ENCODE measurements around the gene MRPS11.
"Not testable (repeated sequence)": the region's sequence is repeated elsewhere in the genome, so short reads cannot be mapped to it uniquely, and the experiment has no call there.

Gene MRPS11

GRCh38 chr15:88472225-88472624 is 4.7 kb downstream of the MRPS11 start:
- POLR2A ChIA-PET: no interaction called here
- TF ChIP-seq, protein P1, sequence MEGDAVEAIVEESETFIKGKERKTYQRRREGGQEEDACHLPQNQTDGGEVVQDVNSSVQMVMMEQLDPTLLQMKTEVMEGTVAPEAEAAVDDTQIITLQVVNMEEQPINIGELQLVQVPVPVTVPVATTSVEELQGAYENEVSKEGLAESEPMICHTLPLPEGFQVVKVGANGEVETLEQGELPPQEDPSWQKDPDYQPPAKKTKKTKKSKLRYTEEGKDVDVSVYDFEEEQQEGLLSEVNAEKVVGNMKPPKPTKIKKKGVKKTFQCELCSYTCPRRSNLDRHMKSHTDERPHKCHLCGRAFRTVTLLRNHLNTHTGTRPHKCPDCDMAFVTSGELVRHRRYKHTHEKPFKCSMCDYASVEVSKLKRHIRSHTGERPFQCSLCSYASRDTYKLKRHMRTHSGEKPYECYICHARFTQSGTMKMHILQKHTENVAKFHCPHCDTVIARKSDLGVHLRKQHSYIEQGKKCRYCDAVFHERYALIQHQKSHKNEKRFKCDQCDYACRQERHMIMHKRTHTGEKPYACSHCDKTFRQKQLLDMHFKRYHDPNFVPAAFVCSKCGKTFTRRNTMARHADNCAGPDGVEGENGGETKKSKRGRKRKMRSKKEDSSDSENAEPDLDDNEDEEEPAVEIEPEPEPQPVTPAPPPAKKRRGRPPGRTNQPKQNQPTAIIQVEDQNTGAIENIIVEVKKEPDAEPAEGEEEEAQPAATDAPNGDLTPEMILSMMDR (IDR thresholded peaks at IDR 0.05; ENCODE audit: insufficient read depth, low read length, missing control alignments): no peak
- DNase-seq (ENCODE audit: low read depth, low spot score): no peak
- CTCF ChIA-PET: interaction anchor here (0.7 kb wide), 1 partner anchor 363 kb away, joined by 3 read pairs; no protein-coding TSS in a partner anchor
- no peak overlapping the region for H3K4me3 ChIP-seq (ENCODE audit: low read depth, low read length)

DNA sequence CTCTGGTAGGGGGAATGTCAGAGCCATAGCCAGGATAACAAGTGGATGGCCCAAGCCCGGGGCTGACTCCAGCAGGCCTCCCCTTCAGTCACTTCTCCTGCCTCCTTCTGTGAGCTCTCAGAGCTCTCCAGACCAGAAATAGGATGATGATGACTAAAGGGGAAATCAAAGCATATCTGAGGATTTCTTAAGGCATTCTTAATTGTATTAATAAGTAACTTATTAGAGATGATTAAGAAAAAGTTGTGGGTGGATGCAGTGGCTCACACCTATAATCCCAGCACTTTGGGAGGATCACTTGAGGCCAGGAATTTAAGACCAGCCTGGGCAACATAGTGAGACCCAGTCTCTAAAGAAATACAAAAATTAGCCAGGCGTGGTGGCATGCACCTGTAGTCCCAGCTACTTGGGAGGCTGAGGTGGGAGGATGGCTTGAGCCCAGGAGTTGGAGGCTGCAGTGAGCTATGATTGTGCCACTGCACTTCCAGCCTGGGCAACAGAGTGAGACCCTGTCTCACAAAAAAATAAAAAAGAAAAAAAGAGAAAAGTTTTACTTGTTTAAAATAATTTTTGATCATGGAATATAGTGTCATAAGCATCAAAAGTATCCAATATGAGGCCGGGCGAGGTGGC is 6.3 kb downstream of the MRPS11 start:
- CTCF ChIA-PET: interaction anchor here (0.9 to 2.9 kb wide), 5 partner anchors 10 to 346 kb away, joined by 3 to 11 read pairs (median 4); no protein-coding TSS in a partner anchor
- POLR2A ChIA-PET; DNase-seq (ENCODE audit: low read depth, low spot score); H3K4me3 ChIP-seq (ENCODE audit: low read depth, low read length): not testable (repeated sequence)

DNA sequence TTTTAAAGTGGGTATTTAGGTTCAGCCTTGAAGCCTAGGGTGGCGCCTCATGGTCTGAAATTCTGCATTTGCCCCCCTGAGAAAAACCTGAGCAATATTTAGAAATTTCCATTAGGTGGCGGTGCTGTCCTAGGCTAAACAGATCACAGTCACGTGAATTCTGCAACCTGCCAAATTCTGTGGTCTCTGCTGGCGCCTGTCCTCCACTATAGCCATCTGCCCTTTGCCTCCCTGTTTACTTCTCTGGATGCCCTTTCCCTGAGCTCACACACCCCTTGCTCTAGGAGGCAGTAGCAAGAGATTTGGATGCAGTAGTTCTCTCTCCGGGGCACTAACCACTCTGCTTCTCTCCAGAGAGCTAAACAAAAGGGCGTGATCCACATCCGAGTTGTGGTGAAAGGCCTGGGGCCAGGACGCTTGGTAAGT is 9.1 kb downstream of the MRPS11 start:
- DNase-seq (ENCODE audit: low read depth, low spot score): no peak
- TF ChIP-seq, protein P1 (IDR thresholded peaks at IDR 0.05; ENCODE audit: insufficient read depth, low read length, missing control alignments): peak; percentile 38
- no peak overlapping the region for H3K4me3 ChIP-seq (ENCODE audit: low read depth, low read length)
- POLR2A ChIA-PET: no interaction called here
- CTCF ChIA-PET: interaction anchor here (0.6 to 3.9 kb wide), 10 partner anchors 12 to 417 kb away, joined by 3 to 36 read pairs (median 3); partner anchors contain the start of gene ISG20

DNA sequence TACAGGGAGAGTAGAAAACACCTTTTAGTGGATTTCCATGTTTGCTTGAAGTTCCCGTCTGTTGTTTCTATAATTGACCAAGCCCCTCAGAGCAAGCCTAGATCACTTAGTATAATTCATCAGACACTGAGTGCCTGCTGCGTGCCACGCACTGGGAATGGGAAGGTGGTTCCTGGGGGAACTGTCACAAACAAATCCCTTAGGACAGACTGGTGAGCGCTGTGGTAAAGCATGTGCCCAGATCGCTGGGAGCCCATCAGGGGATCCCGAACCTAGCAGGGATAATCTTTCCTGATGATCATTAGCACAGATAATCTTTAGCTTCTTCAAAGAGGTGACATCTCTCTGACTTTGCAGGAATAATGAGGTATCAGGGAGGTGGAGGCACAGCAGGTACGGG is 9.6 kb downstream of the MRPS11 start:
- DNase-seq (ENCODE audit: low read depth, low spot score): no peak
- POLR2A ChIA-PET: no interaction called here
- CTCF ChIA-PET: interaction anchor here (0.7 to 3.9 kb wide), 12 partner anchors 8 to 416 kb away, joined by 3 to 36 read pairs (median 3); partner anchors contain the start of genes AEN and ISG20

DNA sequence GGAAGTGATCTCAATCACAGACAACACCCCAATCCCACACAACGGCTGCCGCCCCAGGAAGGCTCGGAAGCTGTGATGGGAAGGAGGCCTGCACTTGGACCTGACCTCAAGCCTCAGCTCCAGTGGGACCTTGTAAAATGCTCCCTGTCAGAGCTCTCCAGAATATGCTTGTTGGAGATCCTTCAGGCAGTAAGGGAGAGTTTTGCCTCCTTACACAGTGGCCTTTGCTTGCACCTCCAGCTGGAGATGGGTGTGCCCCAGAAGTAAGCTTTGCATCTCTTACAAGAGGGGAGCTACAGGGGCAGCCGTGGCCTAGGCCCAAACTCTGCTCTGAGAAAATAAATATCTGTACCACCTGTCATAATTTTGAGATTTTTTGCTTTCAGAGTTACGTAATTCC is 10.4 kb downstream of the MRPS11 start:
- ChIA-PET POLR2A (interaction anchor here (1.2 kb wide), 1 partner anchor 144 kb away, joined by 4 read pairs; the partner anchor contains the start of gene AEN), CTCF (interaction anchor here (1.1 to 3.9 kb wide), 6 partner anchors 9 to 357 kb away, joined by 3 to 36 read pairs (median 4); partner anchors contain the start of gene AEN)
- DNase-seq (ENCODE audit: low read depth, low spot score): no peak
- no peak overlapping the region for H3K4me3 ChIP-seq (ENCODE audit: low read depth, low read length)
- TF ChIP-seq, protein P1 (IDR thresholded peaks at IDR 0.05; ENCODE audit: insufficient read depth, low read length, missing control alignments): no peak

More for the DNA sequence above, 9.6 kb downstream of the MRPS11 start:
- H3K4me3 ChIP-seq (ENCODE audit: low read depth, low read length): no peak overlapping the region
- TF ChIP-seq, protein P1 (IDR thresholded peaks at IDR 0.05; ENCODE audit: insufficient read depth, low read length, missing control alignments): no peak

GRCh38 chr15:88479169-88479568 is 11.7 kb downstream of the MRPS11 start:
- ChIA-PET CTCF (interaction anchor here (1.5 to 3.9 kb wide), 3 partner anchors 10 to 356 kb away, joined by 3 to 36 read pairs (median 7); no protein-coding TSS in a partner anchor), POLR2A (no interaction called here)
- no peak overlapping the region for H3K4me3 ChIP-seq (ENCODE audit: low read depth, low read length)
- no peak for DNase-seq (ENCODE audit: low read depth, low spot score)
- TF ChIP-seq, protein P1 (IDR thresholded peaks at IDR 0.05; ENCODE audit: insufficient read depth, low read length, missing control alignments): peak; percentile 4

Data from AG04449 (cell line).